Suprapubic skin (tissue), 4 donors: ENCODE data around the gene TAS1R3.

ENCODE experiments used
- EP300 ChIP-seq: sonication (generic); formaldehyde crosslinking; IDR thresholded peaks from one replicate; pipeline ENCODE4 v1.6.1; 2017; ENCODE audit warnings: antibody characterized with exemption
- POLR2A ChIP-seq, 2 donors: fragments of 450-650 bp; IDR thresholded peaks; one replicate each; pipeline ENCODE4 v1.6.1; 2017; ENCODE audit warnings: antibody characterized with exemption in 2 of 2, mild to moderate bottlenecking in 2 of 2, moderate library complexity in 2 of 2
- POLR2AphosphoS5 ChIP-seq, 3 donors: sonication (generic); formaldehyde crosslinking; IDR thresholded peaks; one replicate each; pipeline ENCODE4 v1.6.1; 2017; ENCODE audit warnings: antibody characterized with exemption in 3 of 3
- TF ChIP-seq, protein P1 (sequence below), 2 donors: fragments of 200-600 bp in 1 of 2; fragments of 450-650 bp in 1 of 2; sonication (generic) in 1 of 2; IDR thresholded peaks; one replicate each; pipeline ENCODE4 v1.5.1; 2016 to 2019; ENCODE audit warnings: antibody characterized with exemption in 2 of 2, mild to moderate bottlenecking in 1 of 2, moderate library complexity in 1 of 2

DNA sequence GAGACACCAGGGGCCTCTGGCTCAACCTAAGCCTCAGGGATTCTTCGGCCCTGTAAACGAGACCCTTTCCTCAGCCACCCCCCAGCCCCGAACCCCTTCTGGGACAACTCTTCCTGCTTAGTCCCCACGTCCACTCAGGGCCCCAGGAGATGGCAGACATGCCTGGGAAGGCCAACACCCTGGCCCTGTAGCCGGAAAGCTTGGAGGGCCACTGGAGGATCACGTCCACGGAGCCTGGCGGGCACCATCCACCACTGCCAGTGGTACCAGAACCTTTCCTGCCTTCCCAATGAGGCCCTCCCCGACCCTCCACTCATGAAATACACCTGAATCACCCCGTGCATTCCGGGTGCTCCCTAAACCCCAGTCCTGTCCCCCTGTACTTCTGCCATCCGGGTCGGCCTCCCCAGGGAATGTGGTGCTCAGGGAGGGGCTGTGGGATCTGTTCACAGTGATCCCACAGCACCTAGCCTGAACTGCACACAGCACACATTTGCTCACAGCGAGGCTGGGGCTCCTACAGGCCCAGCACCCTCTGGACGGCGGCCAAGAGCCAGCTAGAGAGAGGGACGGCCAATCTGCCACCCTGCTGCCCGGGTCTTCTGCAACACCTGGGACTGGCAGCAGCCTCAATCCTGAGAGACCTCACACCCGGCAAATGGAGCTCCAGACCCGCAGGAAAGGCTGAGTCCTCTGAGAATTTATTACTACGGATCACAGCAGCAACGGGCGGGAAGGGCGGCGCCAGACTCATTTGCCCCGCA, 42.2 kb downstream of the TAS1R3 start:
- TF ChIP-seq, protein P1, sequence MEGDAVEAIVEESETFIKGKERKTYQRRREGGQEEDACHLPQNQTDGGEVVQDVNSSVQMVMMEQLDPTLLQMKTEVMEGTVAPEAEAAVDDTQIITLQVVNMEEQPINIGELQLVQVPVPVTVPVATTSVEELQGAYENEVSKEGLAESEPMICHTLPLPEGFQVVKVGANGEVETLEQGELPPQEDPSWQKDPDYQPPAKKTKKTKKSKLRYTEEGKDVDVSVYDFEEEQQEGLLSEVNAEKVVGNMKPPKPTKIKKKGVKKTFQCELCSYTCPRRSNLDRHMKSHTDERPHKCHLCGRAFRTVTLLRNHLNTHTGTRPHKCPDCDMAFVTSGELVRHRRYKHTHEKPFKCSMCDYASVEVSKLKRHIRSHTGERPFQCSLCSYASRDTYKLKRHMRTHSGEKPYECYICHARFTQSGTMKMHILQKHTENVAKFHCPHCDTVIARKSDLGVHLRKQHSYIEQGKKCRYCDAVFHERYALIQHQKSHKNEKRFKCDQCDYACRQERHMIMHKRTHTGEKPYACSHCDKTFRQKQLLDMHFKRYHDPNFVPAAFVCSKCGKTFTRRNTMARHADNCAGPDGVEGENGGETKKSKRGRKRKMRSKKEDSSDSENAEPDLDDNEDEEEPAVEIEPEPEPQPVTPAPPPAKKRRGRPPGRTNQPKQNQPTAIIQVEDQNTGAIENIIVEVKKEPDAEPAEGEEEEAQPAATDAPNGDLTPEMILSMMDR (IDR thresholded peaks at IDR 0.05) = no peak
- TF ChIP-seq POLR2A (IDR thresholded peaks at IDR 0.05) = no peak
- TF ChIP-seq EP300 = no peak
- TF ChIP-seq POLR2AphosphoS5 (IDR thresholded peaks at IDR 0.05) = no peak
